BLaER1 (cell line): ENCODE data around the gene NAT9.

Experiments
- H3K27ac ChIP-seq: shearing (Covaris generic); formaldehyde crosslinking; 2 replicates; pipeline ENCODE4 v1.8.1; 2022
- H3K27me3 ChIP-seq: shearing (Covaris generic); formaldehyde crosslinking; 2 replicates; pipeline ENCODE4 v1.8.1; 2022
- H3K36me3 ChIP-seq: shearing (Covaris generic); formaldehyde crosslinking; 2 replicates; pipeline ENCODE4 v1.8.1; 2022
- H3K4me1 ChIP-seq: shearing (Covaris generic); formaldehyde crosslinking; 2 replicates; pipeline ENCODE4 v1.8.1; 2022
- H3K4me2 ChIP-seq: shearing (Covaris generic); formaldehyde crosslinking; 2 replicates; pipeline ENCODE4 v1.8.1; 2022
- H3K4me3 ChIP-seq: shearing (Covaris generic); formaldehyde crosslinking; 2 replicates; pipeline ENCODE4 v1.8.1; 2022
- H3K9ac ChIP-seq: shearing (Covaris generic); formaldehyde crosslinking; 2 replicates; pipeline ENCODE4 v1.8.1; 2022
- H3K9me3 ChIP-seq: shearing (Covaris generic); formaldehyde crosslinking; 2 replicates; pipeline ENCODE4 v1.8.1; 2022
- H4K20me1 ChIP-seq: shearing (Covaris generic); formaldehyde crosslinking; 2 replicates; pipeline ENCODE4 v1.8.1; 2022
- Cebpa-rat ChIP-seq: shearing (Covaris generic); IDR thresholded peaks from 2 replicates; pipeline ENCODE4 v1.8.1; 2022

Gene NAT9

GRCh38 chr17:74736513-74737298 is 39.4 kb downstream of the NAT9 start, which contains the start of gene RAB37:
TSS of gene RAB37 (plus strand) at chr17:74737256. CDS start at chr17:74737273, 17 bp downstream.
- Histone ChIP-seq H3K27ac (peak within 1 kb of the TSS; percentile 88), H3K4me3 (peak within 1 kb of the TSS; percentile 72), H3K9ac (peak within 1 kb of the TSS; percentile 77), H3K4me1 (peaks cover 84% of the 10 kb centered on the region), H3K4me2 (peak within 1 kb of the TSS; percentile 92), H4K20me1 (no peaks in the 10 kb centered on the region), H3K9me3 (no peaks in the 10 kb centered on the region), H3K27me3 (no peaks in the 10 kb centered on the region), H3K36me3 (no peaks in the 10 kb centered on the region)
- TF ChIP-seq Cebpa-rat = peak; percentile 98

- Histone ChIP-seq H3K36me3 (no peaks in the 10 kb centered on the region), H4K20me1 (no peaks in the 10 kb centered on the region), H3K27ac (no peak overlapping the region), H3K27me3 (no peaks in the 10 kb centered on the region), H3K4me2 (peak overlapping the region; percentile 65), H3K4me3 (no peak overlapping the region), H3K9me3 (no peaks in the 10 kb centered on the region), H3K4me1 (peaks cover 74% of the 10 kb centered on the region), H3K9ac (no peak overlapping the region)
- TF ChIP-seq Cebpa-rat = no peak
Observed at GRCh38 chr17:74734256-74734655, 41.9 kb downstream of the NAT9 start.

DNA sequence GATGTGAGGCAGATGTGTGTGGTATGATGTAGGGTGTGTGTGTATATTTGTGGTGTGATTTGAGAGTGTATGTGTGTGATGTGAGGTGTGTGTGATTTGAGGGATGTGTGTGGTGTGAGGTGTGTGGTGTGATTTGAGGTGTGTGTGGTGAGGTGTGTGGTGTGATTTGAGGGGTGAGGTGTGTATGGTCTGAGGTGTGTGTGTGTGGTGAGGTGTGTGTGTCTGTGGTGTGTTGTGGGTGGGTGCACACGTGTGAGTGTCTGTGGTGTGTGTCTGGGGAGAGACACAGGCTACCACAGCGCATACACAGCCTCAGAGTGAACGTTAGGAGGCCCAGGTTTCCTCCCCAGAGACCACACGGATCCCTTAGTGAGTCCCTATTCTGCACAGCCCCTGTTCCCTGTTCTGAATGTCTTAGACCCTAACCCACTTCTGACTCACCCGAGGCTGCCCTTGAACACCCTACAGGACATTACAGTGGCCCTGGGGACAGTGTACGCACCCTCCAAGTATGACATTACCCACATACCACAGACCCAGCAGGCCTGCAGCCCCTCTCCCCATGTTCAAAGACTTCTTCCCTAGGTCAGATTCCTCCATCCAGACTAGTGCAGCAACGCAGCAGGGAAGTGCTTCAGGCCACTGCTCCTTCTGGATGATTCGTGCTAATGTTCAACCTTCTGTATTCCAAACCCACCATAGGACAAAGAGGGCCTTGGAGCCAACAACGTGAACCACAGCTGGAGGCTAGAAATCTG is 42.6 kb downstream of the NAT9 start:
- no peak for TF ChIP-seq Cebpa-rat
- H3K4me1 ChIP-seq = peaks cover 67% of the 10 kb centered on the region
- no peak overlapping the region for H3K4me3 ChIP-seq

DNA sequence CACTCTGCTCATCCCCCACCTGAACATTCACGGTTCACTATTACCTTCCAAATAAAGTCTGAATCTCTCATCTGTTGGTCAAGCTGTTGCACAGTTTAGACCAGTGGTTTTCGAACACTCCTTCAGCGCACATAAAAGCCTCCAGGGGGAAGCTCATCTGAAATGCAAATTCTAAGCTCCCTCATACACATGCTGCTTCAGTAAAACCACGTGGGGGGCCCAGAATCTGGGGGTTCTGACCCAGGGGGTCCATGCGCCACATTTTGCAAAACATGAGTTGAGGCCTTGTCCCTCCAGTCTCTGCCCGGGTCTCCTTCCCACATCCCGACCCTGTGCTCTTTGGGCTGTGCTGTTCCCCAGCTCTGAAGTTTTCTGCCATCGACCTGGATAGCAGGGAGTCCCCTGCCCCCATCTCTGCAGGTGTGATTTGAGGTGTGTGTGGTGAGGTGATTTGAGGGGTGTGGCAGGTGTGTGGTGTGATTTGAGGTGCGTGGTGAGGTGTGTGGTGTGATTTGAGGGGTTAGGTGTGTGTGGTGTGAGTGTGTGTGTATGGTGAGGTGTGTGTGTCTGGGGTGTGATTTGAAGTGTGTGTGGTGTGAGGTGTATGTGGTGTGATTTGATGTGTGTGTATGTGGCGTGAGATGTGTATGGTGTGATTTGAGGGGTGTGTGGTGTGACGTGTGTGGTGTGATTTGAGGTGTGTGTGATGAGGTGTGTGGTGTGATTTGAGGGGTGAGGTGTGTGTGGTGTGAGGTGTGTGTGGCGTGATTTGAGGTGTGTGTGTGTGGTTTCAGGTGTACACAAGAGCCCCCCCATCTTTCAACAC is 43.9 kb downstream of the NAT9 start:
- no peaks in the 10 kb centered on the region for H4K20me1 ChIP-seq
- peaks cover 54% of the 10 kb centered on the region for H3K4me1 ChIP-seq
- no peak overlapping the region for H3K4me3 ChIP-seq
- no peaks in the 10 kb centered on the region for H3K36me3 ChIP-seq
- H3K4me2 ChIP-seq = no peak overlapping the region
- H3K27ac ChIP-seq = no peak overlapping the region
- H3K27me3 ChIP-seq = no peaks in the 10 kb centered on the region
- TF ChIP-seq Cebpa-rat = no peak
- no peak overlapping the region for H3K9ac ChIP-seq
- no peaks in the 10 kb centered on the region for H3K9me3 ChIP-seq

More for the DNA sequence above, 42.6 kb downstream of the NAT9 start:
- H4K20me1 ChIP-seq = no peaks in the 10 kb centered on the region
- no peaks in the 10 kb centered on the region for H3K36me3 ChIP-seq
- no peak overlapping the region for H3K9ac ChIP-seq
- no peaks in the 10 kb centered on the region for H3K27me3 ChIP-seq
- no peak overlapping the region for H3K27ac ChIP-seq
- no peaks in the 10 kb centered on the region for H3K9me3 ChIP-seq
- H3K4me2 ChIP-seq = peak overlapping the region; percentile 65

DNA sequence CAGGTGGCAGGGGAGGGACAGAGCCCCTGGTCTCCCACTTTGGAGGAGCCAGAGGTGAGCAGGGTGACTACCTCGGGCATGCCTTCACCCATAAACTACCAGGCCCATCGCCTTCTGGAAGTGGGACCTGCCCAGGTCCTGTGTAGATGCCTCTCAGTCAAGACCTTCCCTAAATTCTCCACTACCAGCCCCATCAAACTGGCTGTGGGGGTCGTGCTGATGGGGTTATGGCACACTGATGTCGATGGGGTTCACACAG is 44.9 kb downstream of the NAT9 start:
- Histone ChIP-seq H3K4me2 (no peak overlapping the region), H3K4me1 (peaks cover 46% of the 10 kb centered on the region), H3K9me3 (no peaks in the 10 kb centered on the region), H3K9ac (no peak overlapping the region), H3K36me3 (no peaks in the 10 kb centered on the region), H4K20me1 (no peaks in the 10 kb centered on the region), H3K27me3 (no peaks in the 10 kb centered on the region), H3K4me3 (no peak overlapping the region), H3K27ac (no peak overlapping the region)
- TF ChIP-seq Cebpa-rat = no peak

- peak overlapping the region; percentile 29 for H3K4me2 ChIP-seq
- no peak for TF ChIP-seq Cebpa-rat
- H3K36me3 ChIP-seq = no peaks in the 10 kb centered on the region
- H4K20me1 ChIP-seq = no peaks in the 10 kb centered on the region
- peaks cover 40% of the 10 kb centered on the region for H3K4me1 ChIP-seq
- H3K27ac ChIP-seq = no peak overlapping the region
- no peak overlapping the region for H3K4me3 ChIP-seq
- no peaks in the 10 kb centered on the region for H3K9me3 ChIP-seq
- no peaks in the 10 kb centered on the region for H3K27me3 ChIP-seq
- H3K9ac ChIP-seq = no peak overlapping the region
Observed at GRCh38 chr17:74730491-74731346, 45.4 kb downstream of the NAT9 start.

GRCh38 chr17:74729866-74730265 is 46.3 kb downstream of the NAT9 start:
- H3K9ac ChIP-seq = no peak overlapping the region
- H4K20me1 ChIP-seq = no peaks in the 10 kb centered on the region
- no peak overlapping the region for H3K4me3 ChIP-seq
- H3K27ac ChIP-seq = no peak overlapping the region
- H3K9me3 ChIP-seq = no peaks in the 10 kb centered on the region
- H3K36me3 ChIP-seq = no peaks in the 10 kb centered on the region
- TF ChIP-seq Cebpa-rat = no peak
- H3K4me2 ChIP-seq = no peak overlapping the region
- peaks cover 32% of the 10 kb centered on the region for H3K4me1 ChIP-seq
- H3K27me3 ChIP-seq = no peaks in the 10 kb centered on the region

DNA sequence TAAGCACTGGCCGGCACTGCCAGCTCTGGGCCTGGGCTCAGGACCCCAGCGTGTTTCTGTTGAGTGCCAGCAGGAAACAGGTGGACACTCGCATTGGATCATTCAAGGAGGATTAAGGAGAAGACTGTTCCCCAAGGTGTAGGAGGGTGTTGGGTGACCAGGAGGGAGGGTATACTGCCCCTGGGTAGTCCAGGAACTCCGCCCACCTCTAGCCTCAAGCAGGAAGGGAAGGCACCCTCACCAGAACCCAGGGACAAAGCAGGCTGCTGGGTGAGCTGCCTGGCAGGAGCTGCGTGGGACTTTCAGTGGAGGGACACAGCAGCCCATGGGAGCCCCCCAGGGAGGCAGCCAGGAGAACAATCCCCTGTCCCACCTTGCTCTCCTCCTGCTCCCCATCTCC is 46.8 kb downstream of the NAT9 start:
- no peak overlapping the region for H3K4me3 ChIP-seq
- H3K27me3 ChIP-seq = no peaks in the 10 kb centered on the region
- H3K4me2 ChIP-seq = no peak overlapping the region
- H3K9me3 ChIP-seq = no peaks in the 10 kb centered on the region
- no peak overlapping the region for H3K9ac ChIP-seq
- no peak for TF ChIP-seq Cebpa-rat
- no peaks in the 10 kb centered on the region for H4K20me1 ChIP-seq
- peaks cover 27% of the 10 kb centered on the region for H3K4me1 ChIP-seq
- H3K27ac ChIP-seq = no peak overlapping the region
- no peaks in the 10 kb centered on the region for H3K36me3 ChIP-seq

- no peak overlapping the region for H3K27ac ChIP-seq
- H3K4me2 ChIP-seq = no peak overlapping the region
- no peaks in the 10 kb centered on the region for H3K27me3 ChIP-seq
- H3K9me3 ChIP-seq = no peaks in the 10 kb centered on the region
- no peak overlapping the region for H3K9ac ChIP-seq
- no peak overlapping the region for H3K4me3 ChIP-seq
- H4K20me1 ChIP-seq = no peaks in the 10 kb centered on the region
- peaks cover 20% of the 10 kb centered on the region for H3K4me1 ChIP-seq
- no peak for TF ChIP-seq Cebpa-rat
- H3K36me3 ChIP-seq = no peaks in the 10 kb centered on the region
Observed at GRCh38 chr17:74728702-74729075, 47.5 kb downstream of the NAT9 start.
